GM12872 (cell line): ENCODE results near the gene HIF1AN.

Experiments used
- CTCF ChIP-seq: IDR thresholded peaks from 3 replicates; pipeline ENCODE4 v1.5.1; 2011; ENCODE audit warnings: low read depth, mild to moderate bottlenecking, low read length, moderate library complexity; ENCODE audit not compliant: insufficient read depth

The HIF1AN gene

DNA sequence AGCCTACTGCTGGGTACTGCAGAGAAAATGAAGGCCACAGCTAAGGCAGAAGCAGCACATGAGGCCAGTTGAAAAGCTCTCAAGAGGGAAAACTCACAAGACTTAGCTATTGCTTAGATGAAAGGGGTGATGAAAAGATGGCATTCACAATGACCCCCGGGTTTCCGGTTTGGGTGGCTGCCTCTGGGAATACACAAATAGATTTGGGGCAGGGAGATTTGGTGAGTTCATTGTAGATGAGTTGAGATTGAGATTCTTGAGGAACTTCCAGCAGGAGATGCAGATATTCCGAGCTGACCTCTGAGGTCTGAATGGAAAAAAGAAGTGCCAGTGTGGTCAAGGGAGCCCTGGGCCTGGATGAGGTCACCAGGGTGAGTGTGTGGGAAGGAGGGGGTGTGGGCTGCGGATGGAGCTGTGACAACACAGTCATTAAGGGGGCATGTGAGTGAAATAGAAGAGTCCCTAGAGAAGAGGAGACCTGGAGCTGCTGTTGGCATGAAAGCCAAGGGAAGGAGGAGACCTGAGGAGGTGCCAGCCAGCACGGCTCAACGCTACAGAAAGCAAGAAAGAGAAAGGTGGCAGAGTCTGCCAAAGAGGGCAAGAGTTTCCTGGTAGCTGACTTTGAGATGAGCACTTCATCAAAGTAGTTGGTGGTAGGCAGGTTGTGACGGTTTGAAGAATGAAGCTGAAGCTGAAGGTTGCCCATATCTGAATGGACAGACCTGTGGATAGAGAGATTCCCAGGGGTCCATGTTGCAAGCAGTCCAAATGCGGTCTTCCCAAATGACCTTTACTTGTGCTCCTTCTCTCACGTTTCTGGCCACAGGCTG is 43.7 kb downstream of the HIF1AN start:
- TF ChIP-seq CTCF: no peak

DNA sequence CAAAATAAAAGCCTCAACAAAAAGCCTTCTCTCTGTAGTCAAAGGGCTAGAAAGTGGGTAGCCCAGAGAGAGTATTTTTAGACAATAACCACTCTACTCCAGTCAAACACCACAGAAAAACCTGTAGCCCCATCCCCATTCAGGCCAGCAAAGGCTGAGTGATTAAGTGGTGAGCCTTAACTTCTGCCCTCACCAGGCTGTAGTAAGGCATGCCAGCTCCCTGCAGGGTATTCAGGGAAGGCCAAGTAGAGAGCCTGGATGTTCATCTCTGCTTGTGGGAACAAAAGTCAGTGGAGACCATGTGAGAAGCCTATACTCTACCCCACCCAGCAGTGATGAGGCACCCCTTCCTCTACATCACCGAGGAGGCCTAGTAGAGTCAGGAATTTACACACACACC is 51.2 kb downstream of the HIF1AN start:
- no peak for TF ChIP-seq CTCF

DNA sequence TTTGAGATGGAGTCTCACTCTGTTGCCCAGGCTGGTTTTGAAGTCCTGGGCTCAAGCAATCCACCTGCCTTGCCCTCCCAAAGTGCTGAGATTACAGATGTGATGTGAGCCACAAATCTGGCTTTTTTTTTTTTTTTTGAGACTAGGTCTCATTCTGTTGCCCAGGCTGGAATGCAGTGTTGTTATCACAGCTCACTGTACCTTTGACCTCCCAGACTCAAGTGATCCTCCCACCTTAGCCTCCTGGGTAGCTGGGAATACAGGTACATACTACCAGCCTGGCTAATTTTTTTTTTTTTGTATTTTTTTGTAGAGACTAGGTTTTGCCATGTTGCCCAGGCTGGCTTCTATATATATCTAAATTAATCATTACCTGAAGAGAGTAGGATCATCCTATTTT is 62.4 kb downstream of the HIF1AN start:
- TF ChIP-seq CTCF: no peak

GRCh38 chr10:100600218-100600617 is 64.5 kb downstream of the HIF1AN start:
- TF ChIP-seq CTCF: no peak

DNA sequence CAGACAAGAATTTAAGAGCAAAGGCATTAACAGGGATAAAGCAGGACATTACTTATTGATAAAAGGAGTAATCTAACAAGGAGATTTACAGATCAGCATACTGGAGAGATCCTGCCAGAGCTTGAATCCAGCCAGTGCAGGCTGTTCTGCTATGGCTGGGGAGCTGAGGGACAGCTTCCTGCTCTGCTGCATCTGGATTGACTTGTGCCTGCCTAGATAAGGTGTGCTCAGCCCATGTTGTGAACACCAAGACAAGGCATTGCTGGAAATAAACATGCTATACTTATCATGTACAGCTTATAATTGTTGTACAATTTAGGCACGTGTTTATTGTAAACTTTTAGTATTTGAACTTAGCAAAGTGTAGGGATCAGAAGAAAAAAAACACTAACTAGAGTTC is 71.7 kb downstream of the HIF1AN start:
- TF ChIP-seq CTCF: no peak
